Erythroblast (primary cell): ENCODE data around the gene REEP6.

Source experiments
- GATA1 ChIP-seq: IDR thresholded peaks from 2 replicates; pipeline ENCODE4 v1.6.1; 2011; ENCODE audit warnings: low read depth, mild to moderate bottlenecking, control low read depth, low read length, moderate library complexity
- POLR2A ChIP-seq: IDR thresholded peaks from 2 replicates; pipeline ENCODE4 v1.6.1; 2011; ENCODE audit warnings: mild to moderate bottlenecking, low read length

- TF ChIP-seq POLR2A (no peak), GATA1 (no peak)
These were observed 37.8 kb downstream of the REEP6 start for GRCh38 chr19:1528596-1529429.
